ENCODE data around the gene JAKMIP2.
"Not testable (repeated sequence)": the region's sequence is repeated elsewhere in the genome, so short reads cannot be mapped to it uniquely, and the experiment has no call there.

Gene JAKMIP2

GRCh38 chr5:147804334-147804733 lies 21.8 kb upstream of the JAKMIP2 start:
- DNase-seq (ENCODE audit: low read depth): no peak
- TF ChIP-seq, protein P1, sequence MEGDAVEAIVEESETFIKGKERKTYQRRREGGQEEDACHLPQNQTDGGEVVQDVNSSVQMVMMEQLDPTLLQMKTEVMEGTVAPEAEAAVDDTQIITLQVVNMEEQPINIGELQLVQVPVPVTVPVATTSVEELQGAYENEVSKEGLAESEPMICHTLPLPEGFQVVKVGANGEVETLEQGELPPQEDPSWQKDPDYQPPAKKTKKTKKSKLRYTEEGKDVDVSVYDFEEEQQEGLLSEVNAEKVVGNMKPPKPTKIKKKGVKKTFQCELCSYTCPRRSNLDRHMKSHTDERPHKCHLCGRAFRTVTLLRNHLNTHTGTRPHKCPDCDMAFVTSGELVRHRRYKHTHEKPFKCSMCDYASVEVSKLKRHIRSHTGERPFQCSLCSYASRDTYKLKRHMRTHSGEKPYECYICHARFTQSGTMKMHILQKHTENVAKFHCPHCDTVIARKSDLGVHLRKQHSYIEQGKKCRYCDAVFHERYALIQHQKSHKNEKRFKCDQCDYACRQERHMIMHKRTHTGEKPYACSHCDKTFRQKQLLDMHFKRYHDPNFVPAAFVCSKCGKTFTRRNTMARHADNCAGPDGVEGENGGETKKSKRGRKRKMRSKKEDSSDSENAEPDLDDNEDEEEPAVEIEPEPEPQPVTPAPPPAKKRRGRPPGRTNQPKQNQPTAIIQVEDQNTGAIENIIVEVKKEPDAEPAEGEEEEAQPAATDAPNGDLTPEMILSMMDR (IDR thresholded peaks at IDR 0.05; ENCODE audit: insufficient read depth, low read depth, low read length, missing control alignments): no peak
- no peak overlapping the region for H3K4me3 ChIP-seq (ENCODE audit: low read depth, low read length)

DNA sequence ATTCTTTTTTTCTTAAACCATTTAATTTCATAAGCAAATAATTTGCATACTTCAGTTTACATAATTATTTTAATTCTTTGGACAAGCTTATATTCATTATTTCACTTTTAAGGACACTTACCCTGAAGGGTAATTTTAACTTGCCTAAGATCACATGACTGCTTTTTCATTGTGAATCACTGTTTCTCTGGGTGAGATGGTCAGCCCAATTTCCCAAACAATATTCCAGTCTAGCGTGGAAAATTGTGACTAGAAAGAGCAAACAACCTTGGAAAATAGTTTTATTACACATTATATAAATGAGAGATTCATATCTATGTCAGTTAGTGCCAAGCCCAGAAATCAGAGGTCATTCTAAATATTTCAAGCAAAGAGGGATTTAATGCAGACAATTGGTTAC lies 21.4 kb upstream of the JAKMIP2 start:
- TF ChIP-seq, protein P1 (IDR thresholded peaks at IDR 0.05; ENCODE audit: insufficient read depth, low read depth, low read length, missing control alignments): no peak
- no peak for DNase-seq (ENCODE audit: low read depth)
- H3K4me3 ChIP-seq (ENCODE audit: low read depth, low read length): no peak overlapping the region

- DNase-seq (ENCODE audit: low read depth); H3K4me3 ChIP-seq (ENCODE audit: low read depth, low read length): not testable (repeated sequence)
These were observed 20.6 kb upstream of the JAKMIP2 start for GRCh38 chr5:147803161-147803560.

- DNase-seq (ENCODE audit: low read depth): no peak
- TF ChIP-seq, protein P1 (IDR thresholded peaks at IDR 0.05; ENCODE audit: insufficient read depth, low read depth, low read length, missing control alignments): no peak
- no peak overlapping the region for H3K4me3 ChIP-seq (ENCODE audit: low read depth, low read length)
These were observed 18.9 kb upstream of the JAKMIP2 start for GRCh38 chr5:147801461-147801860.

DNA sequence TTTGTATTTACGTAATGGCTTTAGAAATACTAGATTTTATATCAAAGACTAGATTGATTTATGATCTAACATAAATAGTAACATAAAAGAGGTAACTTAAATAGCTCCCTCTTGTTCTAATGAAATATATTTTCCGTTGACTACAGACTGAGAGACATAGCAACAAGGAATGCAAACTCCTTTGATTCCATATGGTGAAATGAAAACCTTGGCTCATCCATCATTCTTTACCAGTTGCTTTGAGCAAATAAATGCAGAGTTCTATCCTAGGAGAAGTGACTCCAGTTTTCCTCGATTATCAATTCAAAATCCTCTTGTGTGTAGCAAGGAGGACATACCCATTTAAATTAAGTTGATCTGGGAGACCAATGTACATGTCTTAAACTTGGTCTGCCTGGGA lies 18.0 kb upstream of the JAKMIP2 start:
- TF ChIP-seq, protein P1 (IDR thresholded peaks at IDR 0.05; ENCODE audit: insufficient read depth, low read depth, low read length, missing control alignments): no peak
- H3K4me3 ChIP-seq (ENCODE audit: low read depth, low read length): no peak overlapping the region
- no peak for DNase-seq (ENCODE audit: low read depth)

DNA sequence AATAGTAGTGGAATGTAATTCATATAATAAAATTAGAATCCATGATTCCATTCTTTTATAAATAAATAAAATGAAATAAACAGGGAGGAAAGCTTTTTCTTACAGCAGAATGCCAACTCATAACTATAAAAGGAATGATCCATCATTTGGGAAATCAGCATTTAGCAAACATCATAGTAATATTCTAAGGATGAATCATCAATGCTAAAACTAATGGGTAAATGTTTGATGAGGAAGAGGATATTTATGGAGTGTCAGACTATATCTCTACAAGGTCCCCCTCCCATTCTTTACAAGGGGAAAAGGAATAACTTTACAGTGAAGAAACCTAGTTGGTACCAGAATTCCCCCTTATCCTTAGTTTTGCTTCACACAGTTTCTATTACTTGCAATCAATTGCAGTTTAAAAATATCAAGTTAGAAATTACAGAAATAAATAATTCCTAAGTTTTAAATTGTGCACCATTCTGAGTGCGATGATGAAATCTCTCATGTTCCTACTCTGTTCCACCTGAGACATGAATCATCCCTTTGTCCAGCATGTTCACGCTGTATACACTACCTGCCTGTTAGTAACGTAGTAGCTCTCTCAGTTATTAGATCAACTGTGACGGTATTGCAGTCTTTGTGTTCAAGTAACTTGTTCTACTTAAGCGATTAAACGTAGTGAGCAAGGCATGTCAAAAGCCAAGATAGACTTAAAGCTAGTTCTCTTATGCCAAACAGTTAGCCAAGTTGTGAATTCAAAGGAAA lies 14.2 kb upstream of the JAKMIP2 start:
- TF ChIP-seq, protein P1 (IDR thresholded peaks at IDR 0.05; ENCODE audit: insufficient read depth, low read depth, low read length, missing control alignments): no peak
- H3K4me3 ChIP-seq (ENCODE audit: low read depth, low read length): no peak overlapping the region
- DNase-seq (ENCODE audit: low read depth): no peak

GRCh38 chr5:147791181-147791580 lies 8.7 kb upstream of the JAKMIP2 start:
- no peak overlapping the region for H3K4me3 ChIP-seq (ENCODE audit: low read depth, low read length)
- TF ChIP-seq, protein P1 (IDR thresholded peaks at IDR 0.05; ENCODE audit: insufficient read depth, low read depth, low read length, missing control alignments): no peak
- DNase-seq (ENCODE audit: low read depth): no peak
